K562 (cell line): Measurements from ENCODE around the gene PPP4C. TPM values are rescaled to one million over a fixed set of nuclear protein-coding genes. Genes with fewer than 3 reads are reported as not detected.

Source experiments
- ATF7 ChIP-seq: fragments of 450-650 bp; IDR thresholded peaks from 2 replicates; pipeline ENCODE4 v1.7.1; 2014; ENCODE audit warnings: mild to moderate bottlenecking, moderate library complexity
- CBFA2T3 ChIP-seq: fragments of 450-650 bp; IDR thresholded peaks from 2 replicates; pipeline ENCODE4 v1.6.1; 2017
- CBX1 ChIP-seq: sonication (generic); IDR thresholded peaks from 2 replicates; pipeline ENCODE4 v1.6.1; 2016; ENCODE audit warnings: antibody characterized with exemption, low read depth, mild to moderate bottlenecking
- CXXC5 ChIP-seq: fragments of 250-450 bp; sonication (Bioruptor Pico); IDR thresholded peaks from 2 replicates; pipeline ENCODE4 v1.8.0; 2022; ENCODE audit warnings: inconsistent platforms, mild to moderate bottlenecking, moderate library complexity
- ESRRB ChIP-seq: fragments of 250-450 bp; sonication (Bioruptor Pico); IDR thresholded peaks from 2 replicates; pipeline ENCODE4 v1.5.0; 2020; ENCODE audit warnings: mild to moderate bottlenecking, moderate library complexity, borderline replicate concordance
- ETV5 ChIP-seq: sonication (generic); formaldehyde crosslinking; IDR thresholded peaks from 2 replicates; pipeline ENCODE4 v1.4.0; 2020; ENCODE audit warnings: low read depth, mild to moderate bottlenecking, missing genetic modification reagents
- L3MBTL2 ChIP-seq: fragments of 450-650 bp; IDR thresholded peaks from 2 replicates; pipeline ENCODE4 v1.6.1; 2016; ENCODE audit warnings: mild to moderate bottlenecking, moderate library complexity
- MTA3 ChIP-seq: fragments of 450-650 bp; formaldehyde crosslinking; IDR thresholded peaks from 2 replicates; pipeline ENCODE4 v1.6.1; 2017; ENCODE audit warnings: mild to moderate bottlenecking, borderline replicate concordance
- NUFIP1 ChIP-seq: fragments of 450-650 bp; IDR thresholded peaks from 2 replicates; pipeline ENCODE4 v1.6.1; 2018; ENCODE audit not compliant: partially characterized antibody
- PHF20 ChIP-seq: fragments of 450-650 bp; IDR thresholded peaks from 2 replicates; pipeline ENCODE4 v1.6.1; 2018; ENCODE audit not compliant: partially characterized antibody
- PTRF ChIP-seq: fragments of 450-650 bp; IDR thresholded peaks from 2 replicates; pipeline ENCODE4 v1.6.1; 2016; ENCODE audit warnings: mild to moderate bottlenecking, missing genetic modification characterization, missing compliant biosample characterization
- RB1 ChIP-seq: fragments of 450-650 bp; IDR thresholded peaks from 2 replicates; pipeline ENCODE4 v1.6.1; 2017; ENCODE audit warnings: low read depth, mild to moderate bottlenecking
- RBBP5 ChIP-seq: fragments of 200-600 bp; sonication (generic); IDR thresholded peaks from 2 replicates; pipeline ENCODE4 v1.6.1; 2012; ENCODE audit warnings: borderline replicate concordance, mild to moderate bottlenecking, low read length, control low read depth, inconsistent platforms; ENCODE audit not compliant: insufficient read depth, poor library complexity, severe bottlenecking
- RCOR1 ChIP-seq, 2 experiments: IDR thresholded peaks; 2 replicates each; pipeline ENCODE4 v1.6.1; 2012; ENCODE audit warnings: low read depth in 2 of 2, low read length in 2 of 2, borderline replicate concordance in 1 of 2, improper control_type of control experiment in 1 of 2
- RHOXF2B ChIP-seq: fragments of 250-450 bp; sonication (Bioruptor Pico); conservative IDR thresholded peaks from 2 replicates; pipeline ENCODE4 v1.5.1; 2021
- SIX5 ChIP-seq, 2 experiments: IDR thresholded peaks; 2 replicates each; pipeline ENCODE4 v1.6.1; 2011; ENCODE audit warnings: low read length in 2 of 2, borderline replicate concordance in 1 of 2, low read depth in 1 of 2, mild to moderate bottlenecking in 1 of 2, moderate library complexity in 1 of 2; ENCODE audit not compliant: insufficient read depth in 1 of 2
- SMARCB1 ChIP-seq: IDR thresholded peaks from 2 replicates; pipeline ENCODE4 v1.6.1; 2011; ENCODE audit warnings: improper control_type of control experiment, low read depth; ENCODE audit not compliant: insufficient read length
- SNIP1 ChIP-seq: fragments of 450-650 bp; IDR thresholded peaks from 2 replicates; pipeline ENCODE4 v1.7.1; 2017; ENCODE audit warnings: low read depth, mild to moderate bottlenecking
- TAL1 ChIP-seq: fragments of 450-650 bp; IDR thresholded peaks from 2 replicates; pipeline ENCODE4 v1.6.1; 2016; ENCODE audit warnings: mild to moderate bottlenecking
- TBL1XR1 ChIP-seq, 2 experiments: IDR thresholded peaks; 2 replicates each; pipeline ENCODE4 v1.6.1; 2012; ENCODE audit warnings: improper control_type of control experiment in 2 of 2, low read length in 2 of 2, mild to moderate bottlenecking in 1 of 2
- WHSC1 ChIP-seq: IDR thresholded peaks from one replicate; pipeline ENCODE4 v1.6.1; 2012; ENCODE audit warnings: low read length, control low read depth, inconsistent platforms
- ZC3H11A ChIP-seq: IDR thresholded peaks from 2 replicates; pipeline ENCODE4 v1.6.1; 2012; ENCODE audit warnings: low read depth, low read length, improper control_type of control experiment
- ZNF212 ChIP-seq: fragments of 450-650 bp; formaldehyde crosslinking; IDR thresholded peaks from 2 replicates; pipeline ENCODE4 v1.4.0; 2020; ENCODE audit warnings: mild to moderate bottlenecking
- ZNF3 ChIP-seq: fragments of 250-450 bp; sonication (Bioruptor Pico); IDR thresholded peaks from 2 replicates; pipeline ENCODE4 v1.5.0; 2021; ENCODE audit warnings: mild to moderate bottlenecking, moderate library complexity
- ZNF785 ChIP-seq: fragments of 250-450 bp; sonication (Bioruptor Pico); IDR thresholded peaks from 2 replicates; pipeline ENCODE4 v1.4.0; 2020; ENCODE audit warnings: mild to moderate bottlenecking
- ZNF830 ChIP-seq: fragments of 250-450 bp; sonication (Bioruptor Pico); IDR thresholded peaks from 2 replicates; pipeline ENCODE4 v1.5.0; 2021; ENCODE audit warnings: mild to moderate bottlenecking
- polyA plus RNA-seq, 8 experiments: library from polyadenylated mRNA; depleted of rRNA in 4 of 8; stranded (reverse) in 5 of 8; unstranded in 3 of 8; fragments of >200 nt; fragmentation: Nextera tagmentation in 2 of 8; fragmentation: Illumina TruSeq in 1 of 8; extraction: Ambion mirVana in 2 of 8; extraction: Trizol in 1 of 8; gene quantifications; 2 replicates each; pipeline versions ENCODE4 v1.2.1 to v1.2.3, GENCODE V29; 2011 to 2014; ENCODE audit warnings: inconsistent platforms in 1 of 8, missing spikeins in 1 of 8
- total RNA-seq, 7 experiments: library from RNA; depleted of rRNA in 6 of 7; stranded (reverse); fragments of >200 nt in 6 of 7; fragmentation: Illumina TruSeq in 2 of 7; extraction: Trizol in 2 of 7; gene quantifications; 2 replicates each; pipeline versions ENCODE4 v1.2.1 to v1.2.3, GENCODE V29; 2011 to 2021; ENCODE audit warnings: low replicate concordance in 1 of 7
- TF ChIP-seq, protein P1 (sequence below), 3 experiments: fragments of 200-800 bp in 1 of 3; sonication (Bioruptor generic) in 1 of 3; sonication (generic) in 1 of 3; formaldehyde crosslinking in 1 of 3; IDR thresholded peaks; 2 replicates each; pipeline versions ENCODE4 v1.6.1 to v1.8.0; 2016 to 2022; ENCODE audit warnings: mild to moderate bottlenecking in 2 of 3, missing compliant biosample characterization in 2 of 3, missing genetic modification characterization in 2 of 3, missing genetic modification reagents in 1 of 3
- TF ChIP-seq, protein P2 (sequence below): sonication (generic); formaldehyde crosslinking; IDR thresholded peaks from 2 replicates; pipeline ENCODE4 v1.8.1; 2023; ENCODE audit warnings: mild to moderate bottlenecking, missing genetic modification reagents

The PPP4C gene
- total and polyA plus RNA-seq, 9 of the 15 experiments (the other 6 are each of a cell fraction or from before 2014, with no cell fraction given): 3.5 to 183 (median 131) TPM

DNA sequence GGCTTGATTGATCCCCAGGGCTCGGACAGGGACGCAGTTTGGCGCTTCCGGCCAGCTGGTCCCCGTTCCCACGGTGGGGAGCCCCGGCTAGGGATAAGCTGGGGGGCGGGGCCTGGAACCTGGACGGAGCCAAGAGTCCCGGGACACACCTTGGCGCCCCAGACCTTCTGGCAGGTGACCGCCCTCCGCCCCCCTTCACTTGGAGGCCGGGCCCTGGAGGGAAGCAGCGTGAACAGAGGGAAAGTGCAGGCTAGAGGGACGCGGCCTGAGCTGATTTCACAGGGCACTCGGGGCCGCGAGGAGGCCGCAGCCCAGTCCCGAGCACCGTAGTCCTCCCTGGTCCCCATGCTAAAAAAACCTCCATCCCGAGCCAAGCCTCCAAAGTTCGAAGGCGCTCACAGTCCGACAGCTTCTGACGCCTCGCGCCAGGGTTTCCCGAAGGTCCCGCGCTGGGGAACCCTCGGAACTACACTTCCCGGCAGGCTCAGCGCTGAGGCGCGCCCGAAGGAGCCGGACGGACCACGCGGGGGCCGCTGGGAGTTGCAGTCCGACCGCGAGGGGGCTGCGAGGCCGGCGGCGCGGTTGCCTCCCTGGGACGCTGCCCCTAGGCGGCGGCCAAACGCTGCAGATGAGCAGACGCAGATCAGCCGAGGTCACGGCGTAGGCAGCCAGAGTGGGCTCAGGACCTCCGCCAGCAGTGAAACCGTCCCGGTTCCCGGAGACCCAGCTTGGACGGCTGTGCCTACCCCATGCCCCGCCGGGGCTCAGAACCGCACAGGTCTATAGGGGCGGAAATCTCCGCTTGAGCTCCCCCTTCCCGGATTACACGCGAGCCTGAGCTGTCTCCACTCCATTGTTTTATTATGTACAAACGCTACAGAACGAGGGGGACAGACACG lies 15.9 kb downstream of the PPP4C start, which contains the start of gene TBX6 (continued):
- TF ChIP-seq, protein P1, sequence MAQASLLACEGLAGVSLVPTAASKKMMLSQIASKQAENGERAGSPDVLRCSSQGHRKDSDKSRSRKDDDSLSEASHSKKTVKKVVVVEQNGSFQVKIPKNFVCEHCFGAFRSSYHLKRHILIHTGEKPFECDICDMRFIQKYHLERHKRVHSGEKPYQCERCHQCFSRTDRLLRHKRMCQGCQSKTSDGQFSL (CRISPR knock-in tag; IDR thresholded peaks at IDR 0.05): no peak
- TF ChIP-seq, protein P1 (tag; IDR thresholded peaks at IDR 0.05): no peak
- TF ChIP-seq ATF7 (peak; percentile 38; the same call in 1 of the 2 replicates), ZNF212 (CRISPR knock-in tag) (no peak), SNIP1 (no peak), ZNF785 (CRISPR knock-in tag) (no peak), RCOR1 (IDR thresholded peaks at IDR 0.05; ENCODE audit: borderline replicate concordance in 1 of 2, low read depth in 2 of 2, low read length in 2 of 2) (peak in 1 of 2 experiments; percentile 57; a peak in 1 of 4 replicates), NUFIP1 (no peak), RB1 (peak; percentile 89), RHOXF2B (CRISPR knock-in tag) (no peak), CBFA2T3 (no peak), ETV5 (CRISPR knock-in tag) (no peak), RBBP5 (no peak), L3MBTL2 (peak; percentile 90), SIX5 (IDR thresholded peaks at IDR 0.05; ENCODE audit: borderline replicate concordance in 1 of 2, insufficient read depth in 1 of 2, low read depth in 1 of 2, low read length in 2 of 2) (peak; percentile 97 to 99), SMARCB1 (no peak), PTRF (tag) (no peak), MTA3 (0 out of 2 replicates have a peak, but pooled peaks have one; percentile 34), WHSC1 (no peak), CXXC5 (CRISPR knock-in tag) (peak; percentile 89), CBX1 (no peak), TAL1 (no peak), ZC3H11A (peak; percentile 93), PHF20 (peak; percentile 6), ESRRB (0 out of 2 replicates have a peak, but pooled peaks have one; percentile 68), TBL1XR1 (IDR thresholded peaks at IDR 0.05; ENCODE audit: low read length in 2 of 2) (peak; percentile 54 to 61; a peak in 1 of 4 replicates), ZNF830 (peak; percentile 57; the same call in 1 of the 2 replicates), ZNF3 (CRISPR knock-in tag) (no peak)
- TF ChIP-seq, protein P2, sequence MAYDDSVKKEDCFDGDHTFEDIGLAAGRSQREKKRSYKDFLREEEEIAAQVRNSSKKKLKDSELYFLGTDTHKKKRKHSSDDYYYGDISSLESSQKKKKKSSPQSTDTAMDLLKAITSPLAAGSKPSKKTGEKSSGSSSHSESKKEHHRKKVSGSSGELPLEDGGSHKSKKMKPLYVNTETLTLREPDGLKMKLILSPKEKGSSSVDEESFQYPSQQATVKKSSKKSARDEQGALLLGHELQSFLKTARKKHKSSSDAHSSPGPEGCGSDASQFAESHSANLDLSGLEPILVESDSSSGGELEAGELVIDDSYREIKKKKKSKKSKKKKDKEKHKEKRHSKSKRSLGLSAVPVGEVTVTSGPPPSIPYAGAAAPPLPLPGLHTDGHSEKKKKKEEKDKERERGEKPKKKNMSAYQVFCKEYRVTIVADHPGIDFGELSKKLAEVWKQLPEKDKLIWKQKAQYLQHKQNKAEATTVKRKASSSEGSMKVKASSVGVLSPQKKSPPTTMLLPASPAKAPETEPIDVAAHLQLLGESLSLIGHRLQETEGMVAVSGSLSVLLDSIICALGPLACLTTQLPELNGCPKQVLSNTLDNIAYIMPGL (CRISPR knock-in tag): peak; percentile 87; the same call in 1 of the 2 replicates
